ENCODE results near the gene PIK3R2.
A peak's percentile ranks its signal among the peaks of the same experiment; 100 is the strongest.
"Not testable (repeated sequence)": the region's sequence is repeated elsewhere in the genome, so short reads cannot be mapped to it uniquely, and the experiment has no call there.

PIK3R2 gene

GRCh38 chr19:18203863-18204393 lies 51.0 kb downstream of the PIK3R2 start, which contains the start of gene RAB3A:
Gene RAB3A, minus strand, starts transcription at chr19:18204042. Its CDS starts 1,302 bp downstream, at chr19:18202740.
- peak; percentile 100 for DNase-seq (ENCODE audit: low read depth)

- DNase-seq (ENCODE audit: low read depth) = no peak
Observed at GRCh38 chr19:18204394-18205199, 51.6 kb downstream of the PIK3R2 start.

GRCh38 chr19:18205200-18205892 lies 52.4 kb downstream of the PIK3R2 start:
- DNase-seq (ENCODE audit: low read depth) = peak; percentile 50

GRCh38 chr19:18206018-18206417 lies 53.1 kb downstream of the PIK3R2 start:
- DNase-seq (ENCODE audit: low read depth) = no peak

- DNase-seq (ENCODE audit: low read depth) = peak; percentile 66
Observed at GRCh38 chr19:18208098-18208951, 55.4 kb downstream of the PIK3R2 start.

GRCh38 chr19:18209912-18210311 lies 56.9 kb downstream of the PIK3R2 start:
- not testable (repeated sequence) for DNase-seq (ENCODE audit: low read depth)

GRCh38 chr19:18211683-18212082 lies 58.7 kb downstream of the PIK3R2 start:
- no peak for DNase-seq (ENCODE audit: low read depth)

- DNase-seq (ENCODE audit: low read depth) = no peak
Observed at GRCh38 chr19:18214779-18215433, 61.9 kb downstream of the PIK3R2 start.

- no peak for DNase-seq (ENCODE audit: low read depth)
Observed at GRCh38 chr19:18216789-18217188, 63.8 kb downstream of the PIK3R2 start.

- DNase-seq (ENCODE audit: low read depth) = no peak
Observed at GRCh38 chr19:18218159-18218558, 65.2 kb downstream of the PIK3R2 start.

- DNase-seq (ENCODE audit: low read depth) = no peak
Observed at GRCh38 chr19:18218600-18218999, 65.6 kb downstream of the PIK3R2 start.
